SW480 (cell line): ENCODE results near the gene STK39.

Experiments
- DNase-seq: peaks from one replicate; pipeline ENCODE4 v3.0.0-alpha.2; 2016; ENCODE audit warnings: low spot score

The STK39 gene

DNA sequence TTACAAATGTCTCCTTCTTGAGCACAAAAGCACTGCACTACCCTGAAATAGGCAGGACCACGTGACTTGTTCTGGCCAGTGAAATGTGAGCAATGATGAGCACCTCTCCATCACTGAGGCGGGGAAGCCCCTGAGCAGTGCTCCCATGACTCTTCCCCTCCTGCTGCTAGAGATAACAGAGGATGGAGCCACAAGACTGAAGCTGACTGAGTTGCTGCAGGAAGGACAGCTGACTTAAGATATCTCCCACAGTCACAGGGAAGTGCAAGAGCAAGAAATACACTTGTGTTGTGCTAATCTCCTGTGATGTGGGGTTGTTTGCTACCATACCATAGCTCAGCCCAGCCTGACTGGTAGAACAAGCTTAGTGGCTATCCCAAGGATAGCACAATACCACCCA, 38.7 kb downstream of the STK39 start:
- DNase-seq = no peak

GRCh38 chr2:168207851-168208250, 39.5 kb downstream of the STK39 start:
- no peak for DNase-seq

DNA sequence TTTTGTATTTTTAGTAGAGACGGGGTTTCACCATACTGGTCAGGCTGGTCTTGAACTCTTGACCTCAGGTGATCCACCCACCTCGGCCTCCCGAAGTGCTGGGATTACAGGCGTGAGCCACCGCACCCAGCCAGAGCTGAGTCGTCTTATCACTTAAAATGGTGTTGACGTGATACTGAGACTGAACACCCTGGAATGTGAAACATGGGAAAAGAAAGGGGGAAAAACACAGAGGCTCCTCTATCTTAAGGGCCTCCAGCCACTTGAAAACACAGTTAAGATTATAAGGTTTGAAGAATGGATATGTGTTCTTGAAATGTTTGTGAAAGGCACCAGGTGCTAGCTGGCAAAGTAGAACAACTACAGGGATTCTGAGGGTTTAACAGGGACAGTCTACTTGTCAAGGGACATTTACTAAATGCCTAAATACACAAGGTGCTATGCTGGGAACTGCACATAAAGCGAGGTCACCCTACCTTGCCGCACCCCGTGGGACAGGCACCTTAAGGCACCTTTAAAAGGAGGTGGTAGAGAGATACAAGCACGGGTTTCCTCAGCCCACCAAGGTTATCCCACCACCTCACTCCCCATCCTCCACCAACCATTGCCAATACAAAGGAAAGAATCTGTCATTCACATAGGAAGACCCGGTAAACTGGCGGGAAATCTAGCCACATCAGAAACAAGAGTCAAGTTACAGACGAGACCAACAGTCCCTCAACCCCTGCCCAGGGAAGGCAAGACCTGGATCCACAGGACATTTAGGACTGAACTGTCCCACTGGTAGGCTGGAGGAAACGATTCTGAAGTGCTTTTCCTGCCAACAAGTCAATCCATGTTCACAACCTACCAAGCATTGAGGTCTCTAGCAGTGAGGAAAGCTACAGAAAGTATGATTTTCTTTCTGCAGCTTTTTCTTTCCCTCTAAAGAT, 43.4 kb downstream of the STK39 start:
- no peak for DNase-seq

- DNase-seq = no peak
Measured at GRCh38 chr2:168201584-168202116, 45.7 kb downstream of the STK39 start.

- DNase-seq = no peak
Measured at GRCh38 chr2:168200930-168201583, 46.3 kb downstream of the STK39 start.

- DNase-seq = no peak
Measured at GRCh38 chr2:168198476-168199207, 48.8 kb downstream of the STK39 start.

DNA sequence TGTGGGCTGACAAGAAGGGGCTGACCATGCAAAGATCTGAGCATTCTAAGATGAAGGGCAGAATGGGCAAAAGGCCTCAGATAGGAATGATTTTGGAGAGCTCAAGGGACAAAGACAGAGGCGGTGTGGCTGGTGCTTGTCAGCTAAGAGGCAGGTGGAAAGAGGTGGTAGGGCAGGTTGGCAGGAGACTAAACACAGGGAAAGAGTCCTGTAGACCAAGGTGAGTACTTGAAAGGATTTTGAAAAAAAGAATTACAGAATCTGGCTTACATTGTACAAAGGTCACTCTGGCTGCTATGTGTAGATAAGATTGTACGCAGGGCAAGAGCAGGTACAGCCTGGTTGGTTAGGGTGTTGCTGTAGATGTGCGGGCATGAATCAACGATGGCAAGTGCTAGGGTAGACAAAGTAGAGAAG, 50.6 kb downstream of the STK39 start:
- DNase-seq = no peak

DNA sequence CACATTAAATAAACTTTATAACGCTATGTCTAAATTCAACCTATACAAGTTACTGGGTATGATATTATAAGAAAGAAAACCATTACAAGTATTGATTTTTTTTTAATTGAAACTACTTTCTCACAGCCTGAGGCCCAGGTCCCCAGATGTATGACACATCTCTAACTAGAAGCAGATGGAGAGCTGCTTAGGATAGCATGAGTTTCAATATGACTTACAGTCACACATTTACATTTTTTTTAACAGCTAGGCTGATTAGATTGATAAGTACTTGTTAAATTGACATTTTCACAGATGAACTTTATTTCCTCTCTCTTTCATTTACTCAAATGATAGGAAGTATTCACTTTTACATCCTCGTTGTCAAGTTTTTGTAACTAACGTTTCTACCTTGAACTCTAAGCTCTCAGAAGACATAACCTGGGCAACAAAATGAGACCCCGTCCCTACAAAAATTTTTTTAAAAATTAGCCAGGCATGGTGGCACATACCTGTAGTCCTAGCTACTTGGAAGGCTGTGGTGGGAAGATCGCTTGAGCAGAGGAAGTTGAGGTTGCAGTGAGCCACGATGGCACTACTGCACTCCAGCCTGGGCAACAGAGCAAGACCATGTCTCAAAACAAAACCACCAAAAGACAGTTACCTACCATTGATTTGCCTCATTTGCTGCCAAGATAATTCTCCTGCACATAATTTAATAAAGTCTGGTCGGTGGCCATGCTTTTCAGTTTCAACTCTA, 52.4 kb downstream of the STK39 start:
- DNase-seq = no peak

DNA sequence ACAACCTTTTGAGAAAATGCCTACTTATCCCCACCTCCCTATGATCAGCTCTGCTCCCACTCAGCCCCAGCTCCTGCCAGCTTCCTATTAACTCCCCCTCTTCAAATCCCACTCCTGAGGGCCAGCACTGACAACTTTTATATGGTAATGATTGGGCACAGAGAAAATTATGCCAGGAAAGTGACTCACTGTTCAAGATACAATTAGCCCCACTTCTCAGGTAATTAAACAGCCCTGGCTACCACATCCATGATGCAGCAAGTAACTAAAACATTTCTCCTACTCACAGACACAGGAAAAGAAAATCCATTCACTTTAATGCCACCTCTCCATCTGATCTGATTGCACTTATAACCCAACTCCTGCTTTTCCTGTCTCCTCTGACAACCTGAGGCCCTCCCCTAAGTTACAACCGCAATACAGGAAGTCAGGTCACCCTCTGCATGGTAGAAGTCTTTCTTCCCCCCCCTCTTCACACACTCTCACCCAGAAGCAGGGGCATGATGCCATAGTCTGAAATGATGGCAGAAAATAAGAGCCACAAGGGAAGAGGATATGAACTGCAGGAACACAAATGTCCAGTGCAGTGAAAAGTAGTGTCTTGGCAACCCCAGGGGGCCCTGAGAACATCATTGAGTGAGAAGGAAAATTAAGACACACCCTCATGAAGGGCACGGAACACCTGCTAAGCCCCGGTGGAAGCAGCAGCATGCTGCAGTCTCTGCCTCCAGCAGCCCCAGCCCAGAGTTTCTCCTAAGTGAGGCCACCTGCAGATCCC, 54.4 kb downstream of the STK39 start:
- DNase-seq = peak; percentile 64

DNA sequence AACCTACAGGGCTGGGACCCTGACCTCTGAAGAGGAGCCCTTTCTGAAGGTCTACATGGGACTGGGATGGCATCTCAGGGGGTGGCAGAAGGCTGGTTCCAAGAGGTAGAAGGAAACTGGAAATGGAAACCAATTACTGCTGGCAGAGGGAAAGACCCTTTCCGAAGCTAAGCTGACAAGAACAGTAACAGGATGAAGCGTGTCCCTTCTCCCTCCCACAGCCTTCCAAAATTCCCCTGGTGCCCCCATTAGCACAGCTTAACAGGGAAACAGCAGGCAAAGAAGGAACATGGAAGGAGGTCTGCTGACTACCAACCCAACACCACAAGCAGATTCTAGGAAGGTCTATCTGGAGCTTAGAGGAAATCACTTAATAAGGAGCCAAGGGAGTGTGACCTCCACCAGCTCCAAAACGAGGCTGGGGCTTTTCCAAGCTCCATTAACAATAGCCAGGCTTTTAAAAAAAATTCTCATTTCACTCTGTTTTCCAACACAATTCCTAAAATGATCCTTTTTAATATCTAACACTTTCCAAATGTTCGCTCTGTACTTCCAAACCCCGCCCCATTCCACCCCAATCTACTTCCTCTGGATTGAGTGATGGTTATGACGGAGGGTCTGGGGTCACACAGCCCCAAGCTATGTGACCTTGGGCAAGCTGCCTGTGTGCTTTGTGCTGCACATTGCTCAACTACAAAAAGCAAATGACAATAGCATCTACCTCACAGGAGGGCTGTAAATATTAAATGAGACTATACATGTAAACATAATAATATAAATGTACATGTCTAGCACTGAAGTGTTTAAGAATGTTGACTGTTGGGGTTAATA, 55.2 kb downstream of the STK39 start:
- no peak for DNase-seq

- DNase-seq = no peak
Measured at GRCh38 chr2:168190590-168191336, 56.6 kb downstream of the STK39 start.

GRCh38 chr2:168189835-168190569, 57.4 kb downstream of the STK39 start:
- DNase-seq = no peak

DNA sequence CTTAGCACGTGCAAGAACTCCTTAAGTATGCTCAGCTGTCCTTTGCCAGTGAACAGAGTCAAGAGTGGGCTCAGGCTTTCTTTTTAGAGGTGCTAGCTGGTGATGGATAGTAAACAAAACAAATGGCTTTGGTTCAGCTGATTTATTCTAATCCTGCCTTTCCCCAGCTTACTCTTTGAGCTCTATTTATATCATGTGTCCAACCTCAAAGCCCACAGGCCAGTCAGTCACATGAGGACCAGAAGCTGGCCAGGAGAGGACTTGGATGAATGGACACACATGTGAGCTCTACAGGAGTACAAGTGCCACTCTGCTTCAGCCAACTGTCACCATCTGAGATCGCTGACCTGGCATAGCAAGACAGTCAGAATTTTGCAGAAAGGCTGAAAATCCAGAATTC, 59.4 kb downstream of the STK39 start:
- no peak for DNase-seq

DNA sequence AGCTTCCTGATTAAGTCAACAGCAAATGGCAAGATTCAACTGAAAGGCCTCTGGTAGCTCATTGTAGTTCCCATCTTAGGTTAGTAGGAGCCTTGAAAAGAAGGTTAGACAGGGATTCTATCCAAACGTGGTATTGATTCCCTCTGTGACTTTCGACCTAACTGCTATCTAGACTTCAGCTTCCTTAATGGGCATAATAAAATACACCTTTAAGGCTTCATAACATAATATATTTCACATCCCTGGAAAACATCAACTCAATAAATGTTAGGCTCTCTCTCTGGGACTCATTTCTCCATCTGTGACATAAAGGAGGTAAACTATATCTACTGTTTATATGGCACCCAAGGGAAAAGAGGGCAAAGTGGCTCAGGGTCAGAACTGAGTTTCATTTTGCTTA, 60.9 kb downstream of the STK39 start:
- DNase-seq = no peak

GRCh38 chr2:168185583-168186274, 61.7 kb downstream of the STK39 start:
- no peak for DNase-seq

- DNase-seq = no peak
Measured at GRCh38 chr2:168184681-168185513, 62.5 kb downstream of the STK39 start.
